Measurements from ENCODE around the gene DRICH1. TPM values are rescaled to one million over a fixed set of nuclear protein-coding genes. Genes with fewer than 3 reads are reported as not detected.
"Not testable (repeated sequence)": the region's sequence is repeated elsewhere in the genome, so short reads cannot be mapped to it uniquely, and the experiment has no call there.

DRICH1 gene, protein sequence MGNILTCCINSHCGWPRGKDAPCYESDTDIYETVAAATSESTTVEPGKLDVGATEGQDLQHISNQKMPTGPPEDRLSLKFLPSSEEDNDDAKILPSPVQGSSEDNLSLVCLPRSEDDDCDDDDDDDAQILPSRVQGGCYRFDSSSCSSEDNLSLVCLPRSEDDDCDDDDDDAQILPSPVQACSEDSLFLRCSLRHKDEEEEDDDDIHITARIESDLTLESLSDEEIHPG
- polyA plus RNA-seq (2012; ENCODE audit: insufficient read depth, insufficient read length) = not detected

DNA sequence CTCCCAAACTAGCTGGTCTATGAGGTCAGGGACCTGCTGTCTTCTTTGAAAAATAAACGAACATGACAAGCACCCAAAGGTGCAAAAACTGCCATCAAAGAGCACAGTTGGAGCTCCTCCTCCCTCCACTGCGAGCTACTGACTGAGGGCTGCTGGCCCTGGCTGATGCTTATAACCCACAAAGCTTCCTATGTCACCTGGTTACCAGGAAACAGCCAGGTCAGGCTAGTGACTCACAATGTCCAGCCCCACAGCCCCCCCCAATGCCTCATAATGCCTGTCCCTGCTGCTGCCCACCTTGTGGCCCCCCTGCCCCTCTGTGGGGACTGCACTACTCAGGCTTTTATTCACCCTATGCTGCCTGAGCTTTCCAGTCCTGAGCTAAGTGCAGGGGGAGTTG is at the start of gene DRICH1:
Gene DRICH1, minus strand, starts transcription at position 144 of the 400 bp plus-strand sequence. CDS start 298 bp downstream, outside the sequence.
- no peak for DNase-seq (ENCODE audit: low read depth, low spot score)
- H3K4me3 ChIP-seq (ENCODE audit: low read length) = no peak within 1 kb of the TSS

DNA sequence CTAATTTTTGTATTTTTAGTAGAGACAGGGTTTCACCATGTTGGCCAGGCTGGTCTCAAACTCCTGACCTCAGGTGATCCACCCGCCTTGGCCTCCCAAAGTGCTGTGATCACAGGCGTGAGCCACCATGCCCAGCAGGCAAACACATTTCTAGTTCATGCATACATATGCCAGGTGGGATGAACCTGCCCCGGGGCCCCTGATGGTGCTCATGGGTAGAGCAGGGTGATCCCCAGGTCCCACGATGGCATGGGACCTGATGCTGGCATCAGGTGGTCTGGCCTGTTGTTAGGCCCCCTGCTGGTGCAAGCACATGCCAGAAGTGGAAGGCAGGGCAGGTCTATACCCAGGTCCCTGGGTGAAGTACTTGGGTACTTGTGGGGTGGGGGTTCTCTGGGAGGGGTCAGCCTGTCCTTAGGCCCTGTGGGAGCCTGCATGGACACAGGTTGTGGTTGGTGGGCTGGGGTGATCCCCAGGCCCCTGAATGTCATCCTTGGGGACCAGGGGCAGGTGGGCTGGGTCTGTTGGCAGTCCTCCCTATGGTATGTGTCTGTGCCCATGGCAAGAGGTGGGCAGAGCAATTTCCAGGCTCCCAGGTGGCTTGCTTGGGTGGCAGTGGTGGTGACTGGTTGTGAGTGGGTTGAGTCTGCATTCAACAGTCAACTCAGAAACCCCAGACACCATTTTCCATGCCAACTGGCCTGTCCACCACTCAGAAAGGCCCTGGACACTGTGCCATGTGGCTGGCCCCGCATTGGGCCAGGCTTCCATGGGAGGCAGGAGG is 49.1 kb upstream of the DRICH1 start:
- no peak overlapping the region for H3K4me3 ChIP-seq (ENCODE audit: low read length)
- no peak for DNase-seq (ENCODE audit: low read depth, low spot score)

DNA sequence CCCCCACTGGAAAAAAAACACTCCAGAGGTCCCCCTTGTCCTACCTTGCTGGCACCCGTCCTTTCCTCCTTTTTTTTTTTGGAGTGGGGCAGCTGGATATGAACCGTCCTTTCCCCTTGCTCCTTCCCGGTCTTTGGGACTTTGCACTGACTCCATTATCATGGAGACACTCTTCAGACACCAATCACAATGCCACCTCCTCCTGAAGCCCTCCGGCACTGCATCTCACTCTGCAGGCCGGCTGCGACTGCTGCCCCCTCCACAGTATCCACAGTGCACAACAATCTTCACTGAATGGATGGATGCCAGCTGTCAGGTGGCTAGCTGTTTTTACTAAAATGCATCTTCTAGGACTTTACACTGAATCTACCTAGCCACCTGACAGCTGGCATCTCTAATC is 46.0 kb upstream of the DRICH1 start:
- DNase-seq (ENCODE audit: low read depth, low spot score) = no peak
- H3K4me3 ChIP-seq (ENCODE audit: low read length) = no peak overlapping the region

DNA sequence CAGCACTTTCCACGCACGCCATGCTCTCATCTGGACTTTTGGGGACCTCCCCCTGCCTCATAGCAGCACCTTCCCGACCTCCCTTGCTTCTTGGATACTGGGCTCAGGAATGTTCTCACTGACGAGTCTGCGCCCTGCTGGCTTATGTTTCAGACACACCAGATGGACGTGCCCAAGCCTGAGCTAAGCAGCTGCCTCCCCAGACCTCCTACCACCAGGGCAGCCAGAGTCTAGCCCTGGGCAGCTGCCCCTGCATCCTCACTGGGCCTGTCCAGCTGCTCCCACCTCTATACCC is 45.5 kb upstream of the DRICH1 start:
- no peak for DNase-seq (ENCODE audit: low read depth, low spot score)
- H3K4me3 ChIP-seq (ENCODE audit: low read length) = no peak overlapping the region

DNA sequence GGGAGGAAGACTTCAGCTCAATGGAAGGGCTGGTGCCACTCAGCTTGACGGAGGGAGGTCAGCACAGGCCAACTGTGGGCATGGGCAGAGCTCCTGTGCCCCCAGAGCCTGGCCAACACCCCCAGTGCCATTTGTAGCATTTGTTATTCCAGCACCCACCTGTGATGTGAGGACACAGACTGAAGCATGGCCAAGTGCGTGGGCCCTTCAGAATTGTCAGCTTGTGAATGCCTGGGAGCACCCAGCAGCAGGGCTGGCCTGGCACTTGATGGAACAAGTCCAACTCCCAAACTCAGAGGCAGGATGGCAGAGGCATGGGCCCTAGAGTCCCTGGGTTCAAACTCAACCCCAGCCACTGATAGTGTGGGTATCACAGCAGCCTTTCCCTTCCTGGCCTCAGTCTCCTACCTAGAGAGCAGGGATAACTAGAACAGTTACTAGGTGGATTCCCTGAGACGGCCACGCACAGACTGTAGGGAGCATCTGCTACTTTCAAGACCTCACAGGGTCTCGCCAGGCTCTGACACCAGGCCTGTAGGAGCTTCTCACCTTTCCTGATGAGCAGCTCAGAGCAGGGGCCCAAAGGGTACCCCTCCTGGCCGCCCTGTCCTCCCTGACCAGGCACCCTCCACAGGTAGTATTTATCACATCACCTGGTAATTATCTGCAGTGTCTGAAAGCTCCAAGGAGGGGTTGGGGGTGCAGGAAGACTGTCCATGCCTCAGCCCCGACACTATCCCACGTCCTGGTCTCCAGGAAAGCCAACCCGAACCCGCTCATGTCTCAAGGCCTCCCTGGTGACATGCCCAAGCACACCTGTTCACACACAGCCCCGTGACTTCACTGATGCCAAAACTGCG is 45.0 kb upstream of the DRICH1 start:
- DNase-seq (ENCODE audit: low read depth, low spot score); H3K4me3 ChIP-seq (ENCODE audit: low read length): not testable (repeated sequence)

DNA sequence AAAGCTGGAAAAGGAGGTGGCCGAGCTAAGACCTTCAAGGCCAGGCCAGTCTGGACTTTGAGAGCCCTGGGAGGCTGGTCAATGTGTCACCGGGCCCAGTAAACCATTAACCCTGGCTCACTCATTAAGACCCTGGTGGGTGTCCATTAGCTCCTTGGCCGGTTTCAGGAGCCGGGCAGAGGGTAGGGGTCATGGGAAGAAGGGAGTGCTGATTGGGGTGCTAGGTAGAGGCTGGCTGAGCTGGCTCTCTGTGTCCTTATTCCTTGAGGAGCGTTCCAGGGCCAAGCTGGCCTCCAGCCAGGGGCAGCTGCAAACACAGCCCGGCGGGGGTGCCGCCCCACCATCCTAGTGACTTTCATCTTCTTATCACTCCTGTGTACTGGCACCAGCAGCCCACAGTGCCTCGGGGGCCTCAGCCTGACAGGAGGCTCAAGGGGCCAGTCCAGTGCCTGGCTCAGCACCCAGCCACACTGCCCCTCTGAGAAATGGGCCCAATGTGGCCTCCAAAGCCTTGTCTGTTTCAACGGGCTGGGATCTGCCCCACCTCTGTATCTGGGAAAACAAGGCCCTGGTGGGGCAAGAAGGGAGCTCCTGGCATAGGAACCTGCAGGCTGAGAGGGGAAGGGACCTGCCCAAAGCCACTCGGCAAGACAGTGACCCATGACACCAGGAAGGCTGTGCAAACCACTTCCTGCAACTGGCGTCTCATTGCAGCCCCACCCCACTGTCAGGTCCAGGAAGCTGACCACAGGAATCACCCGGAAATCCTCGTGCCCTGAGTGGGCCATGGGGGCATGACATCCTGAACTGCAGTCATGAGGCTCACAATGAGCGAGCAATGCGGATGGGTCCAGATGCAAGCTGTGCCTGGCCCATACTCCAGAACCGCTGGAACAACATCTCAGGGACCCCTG is 43.6 kb upstream of the DRICH1 start:
- no peak overlapping the region for H3K4me3 ChIP-seq (ENCODE audit: low read length)
- DNase-seq (ENCODE audit: low read depth, low spot score) = no peak

DNA sequence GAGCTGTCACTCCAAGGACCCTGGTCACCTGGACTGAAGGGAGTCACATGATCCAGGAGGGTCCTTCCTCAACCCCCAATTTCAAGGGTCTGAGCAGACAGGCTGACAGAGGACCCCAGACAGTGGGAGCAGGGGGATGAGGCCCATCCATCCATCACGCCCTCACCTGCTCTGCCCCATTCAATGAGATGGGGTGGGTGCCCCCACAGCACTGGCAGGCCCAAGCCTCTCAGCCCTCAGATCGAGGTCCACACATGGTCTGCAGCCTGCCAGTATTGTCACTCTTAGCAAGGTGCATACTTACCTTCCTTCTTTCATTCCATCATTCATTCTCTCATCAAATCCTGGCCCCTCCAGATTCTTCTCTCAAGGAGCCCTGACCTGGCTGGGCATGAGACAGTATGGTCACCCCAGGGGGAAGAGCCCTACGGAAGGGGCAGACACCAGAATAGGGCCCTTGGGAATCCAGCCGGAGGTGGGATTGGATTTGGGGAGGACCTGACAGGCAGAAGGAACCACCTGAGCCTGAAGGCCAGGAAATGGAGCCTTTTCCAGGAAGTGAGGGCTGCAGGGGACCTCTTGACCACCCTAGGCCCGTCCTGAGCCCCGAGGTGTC is 42.9 kb upstream of the DRICH1 start:
- DNase-seq (ENCODE audit: low read depth, low spot score); H3K4me3 ChIP-seq (ENCODE audit: low read length): not testable (repeated sequence)

DNA sequence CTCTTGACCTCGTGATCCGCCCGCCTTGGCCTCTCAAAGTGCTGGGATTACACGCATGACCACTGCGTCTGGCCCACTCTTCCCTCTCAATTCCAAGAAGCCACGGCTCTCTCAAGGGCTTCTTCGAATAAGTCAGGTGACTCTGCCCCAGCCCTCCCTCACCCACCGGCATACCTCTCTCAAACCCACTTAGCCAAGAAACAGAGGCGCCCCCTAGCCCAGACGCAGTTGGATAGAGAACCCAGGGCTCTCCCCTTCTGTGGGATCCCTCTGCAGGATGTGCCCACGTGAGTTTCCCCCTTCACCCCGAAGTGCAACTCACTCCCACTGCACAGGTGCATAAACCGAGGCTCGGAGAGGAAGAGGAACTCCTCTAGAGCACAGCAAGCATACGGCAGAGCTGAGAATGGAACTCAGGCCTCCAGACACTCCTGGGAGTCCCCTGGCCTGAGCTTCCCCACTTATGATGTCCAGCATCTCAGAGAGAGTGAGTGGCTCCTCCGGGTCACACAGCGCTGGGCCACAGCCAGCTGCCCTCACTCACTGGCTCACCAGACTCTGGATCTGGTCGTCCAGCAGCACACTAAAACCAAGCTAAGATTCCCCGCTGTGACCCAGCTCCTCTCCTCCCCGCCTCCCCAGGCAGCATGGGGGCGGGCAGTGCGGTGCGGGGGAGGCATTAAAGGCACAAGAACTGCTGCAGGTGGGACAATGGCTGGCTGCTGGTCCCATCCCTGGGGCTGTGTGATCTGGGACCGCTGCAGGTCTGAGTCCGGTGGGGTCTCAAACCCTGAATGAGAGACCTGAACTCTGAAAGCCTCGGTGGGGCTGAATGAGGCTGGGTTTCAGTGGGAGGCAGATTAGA is 41.9 kb upstream of the DRICH1 start:
- H3K4me3 ChIP-seq (ENCODE audit: low read length) = no peak overlapping the region
- no peak for DNase-seq (ENCODE audit: low read depth, low spot score)

DNA sequence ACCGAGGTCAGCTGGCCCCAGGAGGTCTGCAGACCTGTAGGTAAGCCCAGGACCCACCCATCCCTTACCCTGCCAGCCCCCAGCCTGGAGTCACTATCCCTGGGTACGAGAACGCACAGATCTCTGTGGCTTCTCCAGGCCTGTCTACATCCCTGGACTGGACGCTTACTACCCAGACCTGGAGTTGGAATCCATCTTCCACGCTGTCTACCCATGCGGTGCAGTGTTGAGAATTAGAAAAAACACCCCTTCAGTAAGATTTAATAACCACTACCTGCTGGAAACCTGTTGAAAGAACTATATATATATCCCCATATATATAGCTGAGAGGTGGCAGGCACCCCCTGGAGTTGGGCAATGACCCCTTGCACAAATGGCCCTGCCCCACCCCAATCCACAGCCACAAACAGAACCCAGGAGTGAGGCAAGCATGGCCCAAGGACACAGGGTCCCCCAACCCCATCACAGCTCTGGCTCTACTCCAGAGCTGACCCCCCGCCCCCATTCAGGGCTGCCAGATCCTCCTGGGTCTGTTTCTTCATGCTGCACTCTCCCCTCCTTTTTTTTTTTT is 41.0 kb upstream of the DRICH1 start:
- H3K4me3 ChIP-seq (ENCODE audit: low read length) = no peak overlapping the region
- no peak for DNase-seq (ENCODE audit: low read depth, low spot score)

DNA sequence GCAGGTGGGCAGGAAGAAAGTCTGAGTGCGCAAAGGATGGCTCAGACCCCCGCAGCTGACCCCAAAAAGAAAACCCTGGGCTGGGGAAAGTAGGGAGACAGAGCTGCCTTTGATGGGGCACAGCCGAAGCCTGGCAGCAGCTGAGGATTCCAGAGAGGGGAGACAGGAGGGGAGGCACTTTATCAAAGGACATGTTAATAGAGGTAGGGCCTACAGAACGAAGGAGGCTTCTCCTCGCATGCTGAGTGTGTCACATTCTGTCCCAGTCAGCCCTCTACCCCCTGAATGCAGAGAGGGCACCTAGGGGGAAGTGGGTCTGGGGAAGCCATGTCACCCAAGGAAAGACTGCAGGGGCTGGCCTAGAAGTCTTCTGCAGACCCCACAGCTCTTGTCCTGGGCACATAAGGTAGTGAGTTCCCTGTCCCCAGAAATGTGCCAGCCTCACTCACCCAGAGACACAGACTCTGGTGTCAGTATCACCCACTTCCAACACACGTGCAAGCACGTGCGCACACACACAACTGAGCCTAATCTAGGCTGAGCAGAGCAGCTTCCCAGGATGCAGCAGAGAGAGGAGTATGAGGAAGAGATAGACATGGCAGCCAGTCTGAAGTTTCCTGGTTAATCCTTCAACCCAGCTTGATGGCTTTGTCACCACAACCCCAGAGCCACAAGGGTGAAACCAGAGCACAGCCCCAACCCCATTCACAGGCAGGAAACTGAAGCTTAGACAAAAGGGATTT is 40.4 kb upstream of the DRICH1 start:
- not testable (repeated sequence) for H3K4me3 ChIP-seq (ENCODE audit: low read length); DNase-seq (ENCODE audit: low read depth, low spot score)

DNA sequence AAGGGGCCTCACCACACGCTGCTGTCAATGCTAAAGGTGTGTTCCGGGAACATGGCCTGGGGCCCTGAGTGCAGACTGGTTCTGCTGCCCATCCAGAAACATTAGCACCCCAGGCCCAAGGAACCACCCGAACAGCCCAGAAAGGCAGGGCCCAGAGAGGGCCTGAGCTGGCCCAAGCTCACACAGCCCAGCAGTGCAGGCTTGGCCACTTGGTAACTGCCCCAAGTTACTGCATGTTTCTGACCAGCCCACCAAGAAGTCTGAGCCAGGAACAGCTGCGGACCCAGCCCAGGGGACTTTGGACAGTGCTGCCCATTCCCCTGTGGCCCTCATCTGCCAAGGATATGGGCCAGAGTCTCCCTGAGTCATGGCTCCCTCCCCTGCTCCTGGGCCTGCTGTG is 39.3 kb upstream of the DRICH1 start:
- not testable (repeated sequence) for H3K4me3 ChIP-seq (ENCODE audit: low read length); DNase-seq (ENCODE audit: low read depth, low spot score)

DNA sequence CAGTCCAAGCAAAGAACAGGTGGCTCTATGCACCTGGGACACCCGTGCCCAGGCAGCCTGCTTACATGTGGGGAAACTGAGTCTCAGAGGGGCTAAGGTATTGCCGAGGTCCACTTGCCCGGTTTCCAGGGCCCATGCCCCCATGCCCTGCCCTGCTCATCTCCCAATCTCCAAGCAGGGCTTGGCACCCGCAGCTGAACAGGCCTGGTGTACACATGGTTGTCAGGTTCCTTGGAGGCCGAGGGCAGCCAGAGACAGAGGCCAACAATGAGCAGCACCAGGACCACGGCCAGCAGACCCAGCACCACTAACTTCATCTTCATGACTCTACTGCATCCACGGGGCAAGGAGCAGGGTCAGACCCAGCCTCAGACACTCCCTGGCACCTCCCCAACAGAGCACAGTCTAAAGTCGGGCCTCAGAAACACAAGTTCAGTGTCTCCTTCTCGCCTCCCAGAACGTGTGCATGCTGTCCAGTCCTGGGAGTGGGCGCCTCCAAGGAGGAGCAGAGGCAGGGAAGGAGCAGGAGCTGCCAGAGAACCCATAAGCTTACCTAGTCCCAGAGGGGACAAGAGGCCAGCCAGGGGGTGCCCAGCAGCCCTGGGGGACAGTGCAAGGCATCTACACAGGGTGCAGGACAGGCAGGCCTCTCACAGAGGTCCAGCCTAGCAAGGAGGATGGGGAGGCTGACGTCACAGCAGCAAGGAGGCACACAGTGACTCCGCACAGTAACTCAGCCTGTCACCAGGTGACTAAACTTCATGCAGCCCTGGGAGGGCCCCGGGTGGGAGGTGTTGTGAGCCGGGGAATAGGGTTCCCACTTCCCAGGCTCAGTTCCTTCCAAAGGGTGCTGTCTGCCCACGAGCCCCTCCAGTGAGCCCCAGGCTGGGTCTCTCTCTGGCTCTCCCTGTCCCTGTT is 38.5 kb upstream of the DRICH1 start:
- H3K4me3 ChIP-seq (ENCODE audit: low read length) = no peak overlapping the region
- DNase-seq (ENCODE audit: low read depth, low spot score) = no peak

DNA sequence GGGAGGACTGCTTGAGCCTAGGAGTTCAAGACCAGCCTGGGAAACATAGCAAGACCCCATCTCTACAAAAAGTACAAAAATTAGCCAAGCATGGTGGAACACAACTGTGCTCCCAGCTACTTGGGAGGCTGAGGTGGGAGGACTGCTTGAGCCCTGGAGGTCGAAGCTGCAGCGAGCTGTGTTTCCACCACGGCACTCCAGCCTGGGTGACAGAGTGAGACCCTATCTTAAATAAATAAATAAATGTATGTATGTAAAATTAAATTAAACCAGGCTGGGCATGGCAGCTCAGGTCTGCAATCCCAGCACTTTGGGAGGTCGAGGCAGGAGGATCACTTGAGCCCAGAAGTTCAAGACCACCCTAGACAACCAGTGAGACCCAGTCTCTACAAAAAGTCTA is 28.3 kb upstream of the DRICH1 start:
- not testable (repeated sequence) for H3K4me3 ChIP-seq (ENCODE audit: low read length); DNase-seq (ENCODE audit: low read depth, low spot score)

DNA sequence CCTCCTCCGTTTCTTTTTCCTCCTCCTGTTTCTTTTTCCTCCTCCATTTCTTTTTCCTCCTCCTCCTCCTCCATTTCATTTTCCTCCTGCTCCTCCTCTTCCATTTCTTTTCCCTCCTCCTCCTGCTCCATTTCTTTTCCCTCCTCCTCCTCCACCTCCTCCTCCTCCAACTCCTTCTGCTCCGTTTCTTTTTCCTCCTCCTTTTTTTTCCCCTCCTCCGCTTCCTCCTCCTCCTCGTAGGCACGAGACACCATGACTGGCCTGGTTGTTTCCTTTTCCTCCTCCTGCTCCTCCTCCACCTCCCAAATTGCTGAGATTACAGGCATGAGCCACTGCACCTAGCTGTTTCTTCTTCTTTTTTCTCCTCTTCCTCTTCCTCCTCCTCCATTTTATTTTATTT is 25.6 kb upstream of the DRICH1 start:
- H3K4me3 ChIP-seq (ENCODE audit: low read length) = no peak overlapping the region
- DNase-seq (ENCODE audit: low read depth, low spot score) = no peak

DNA sequence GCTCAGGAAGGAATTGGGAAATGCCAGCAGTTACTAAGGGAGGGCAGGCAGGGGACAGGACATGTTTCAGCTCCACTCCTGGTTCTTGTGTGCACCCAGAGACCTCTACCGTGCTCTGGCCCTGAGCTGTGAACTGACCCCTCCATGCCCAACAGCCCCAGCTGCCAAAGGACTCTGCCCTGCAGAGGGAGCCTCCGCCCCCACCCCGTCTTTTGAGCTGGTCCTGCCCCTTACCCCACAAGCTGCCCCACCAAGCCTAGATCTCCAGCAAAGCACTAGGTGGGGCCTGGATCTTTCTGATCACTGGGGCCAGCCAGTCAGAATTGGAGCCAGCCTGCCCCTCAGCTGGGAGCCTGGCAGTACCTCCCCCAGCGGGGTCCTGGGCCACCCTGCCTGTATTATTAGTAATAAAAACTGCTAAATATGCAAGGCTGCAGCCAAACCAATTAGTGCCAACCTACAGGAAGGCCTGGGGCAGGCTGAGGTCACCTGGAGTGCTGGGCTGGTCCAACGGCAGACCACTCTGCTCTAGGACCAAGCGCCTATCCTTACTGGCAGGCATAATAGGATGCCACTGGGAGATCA is 23.9 kb upstream of the DRICH1 start:
- no peak for DNase-seq (ENCODE audit: low read depth, low spot score)
- no peak overlapping the region for H3K4me3 ChIP-seq (ENCODE audit: low read length)

Data from Jurkat, Clone E6-1 (cell line).